ENCODE measurements around the gene ST14.

Gene ST14

DNA sequence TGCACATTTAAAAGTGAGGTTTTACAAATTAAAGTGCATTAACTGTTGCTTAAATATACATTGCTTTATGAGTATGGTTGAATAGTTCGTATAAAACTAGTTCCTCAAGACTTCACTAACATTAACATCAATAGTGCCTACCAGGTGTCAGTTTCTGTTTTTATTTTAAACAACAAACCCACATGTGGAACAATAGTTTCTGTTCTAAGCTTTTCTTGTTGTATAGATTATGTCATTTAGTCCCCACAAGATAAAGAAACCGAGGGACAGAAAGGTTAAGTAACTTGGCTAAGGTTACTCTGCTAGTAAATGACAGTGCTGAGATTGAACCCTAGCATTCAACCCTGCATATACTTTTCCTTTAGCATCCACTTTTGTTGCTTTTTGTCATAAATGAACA lies 41.4 kb upstream of the ST14 start:
- H3K4me3 ChIP-seq (ENCODE audit: low read depth, low read length) = no peak overlapping the region
- DNase-seq (ENCODE audit: low read depth) = no peak
- TF ChIP-seq, protein P1, sequence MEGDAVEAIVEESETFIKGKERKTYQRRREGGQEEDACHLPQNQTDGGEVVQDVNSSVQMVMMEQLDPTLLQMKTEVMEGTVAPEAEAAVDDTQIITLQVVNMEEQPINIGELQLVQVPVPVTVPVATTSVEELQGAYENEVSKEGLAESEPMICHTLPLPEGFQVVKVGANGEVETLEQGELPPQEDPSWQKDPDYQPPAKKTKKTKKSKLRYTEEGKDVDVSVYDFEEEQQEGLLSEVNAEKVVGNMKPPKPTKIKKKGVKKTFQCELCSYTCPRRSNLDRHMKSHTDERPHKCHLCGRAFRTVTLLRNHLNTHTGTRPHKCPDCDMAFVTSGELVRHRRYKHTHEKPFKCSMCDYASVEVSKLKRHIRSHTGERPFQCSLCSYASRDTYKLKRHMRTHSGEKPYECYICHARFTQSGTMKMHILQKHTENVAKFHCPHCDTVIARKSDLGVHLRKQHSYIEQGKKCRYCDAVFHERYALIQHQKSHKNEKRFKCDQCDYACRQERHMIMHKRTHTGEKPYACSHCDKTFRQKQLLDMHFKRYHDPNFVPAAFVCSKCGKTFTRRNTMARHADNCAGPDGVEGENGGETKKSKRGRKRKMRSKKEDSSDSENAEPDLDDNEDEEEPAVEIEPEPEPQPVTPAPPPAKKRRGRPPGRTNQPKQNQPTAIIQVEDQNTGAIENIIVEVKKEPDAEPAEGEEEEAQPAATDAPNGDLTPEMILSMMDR (conservative IDR thresholded peaks at IDR 0.05; ENCODE audit: low read depth, low read length) = no peak

- no peak overlapping the region for H3K4me3 ChIP-seq (ENCODE audit: low read depth, low read length)
- no peak for DNase-seq (ENCODE audit: low read depth)
- TF ChIP-seq, protein P1 (conservative IDR thresholded peaks at IDR 0.05; ENCODE audit: low read depth, low read length) = no peak
Measured at GRCh38 chr11:130118636-130119387, 40.8 kb upstream of the ST14 start.

DNA sequence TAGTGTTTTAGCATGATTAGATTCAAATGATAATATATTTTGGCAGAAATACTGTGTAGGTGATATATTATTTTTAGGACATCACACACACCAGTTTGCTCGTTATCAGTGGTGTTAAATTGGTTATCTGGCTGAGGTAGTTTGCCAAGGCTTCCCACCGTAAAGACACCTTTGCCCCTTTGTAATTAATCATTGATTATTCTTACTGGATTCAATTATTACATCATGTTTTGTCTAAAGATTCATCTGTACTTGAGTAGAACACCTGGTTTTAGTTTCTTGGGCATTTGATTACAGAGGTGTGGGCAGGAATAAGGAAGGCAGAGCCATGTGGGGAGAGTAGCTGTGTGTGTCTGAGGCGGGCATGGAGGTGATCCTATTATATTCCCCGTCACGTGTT lies 39.5 kb upstream of the ST14 start:
- TF ChIP-seq, protein P1 (conservative IDR thresholded peaks at IDR 0.05; ENCODE audit: low read depth, low read length) = no peak
- DNase-seq (ENCODE audit: low read depth) = no peak
- no peak overlapping the region for H3K4me3 ChIP-seq (ENCODE audit: low read depth, low read length)

DNA sequence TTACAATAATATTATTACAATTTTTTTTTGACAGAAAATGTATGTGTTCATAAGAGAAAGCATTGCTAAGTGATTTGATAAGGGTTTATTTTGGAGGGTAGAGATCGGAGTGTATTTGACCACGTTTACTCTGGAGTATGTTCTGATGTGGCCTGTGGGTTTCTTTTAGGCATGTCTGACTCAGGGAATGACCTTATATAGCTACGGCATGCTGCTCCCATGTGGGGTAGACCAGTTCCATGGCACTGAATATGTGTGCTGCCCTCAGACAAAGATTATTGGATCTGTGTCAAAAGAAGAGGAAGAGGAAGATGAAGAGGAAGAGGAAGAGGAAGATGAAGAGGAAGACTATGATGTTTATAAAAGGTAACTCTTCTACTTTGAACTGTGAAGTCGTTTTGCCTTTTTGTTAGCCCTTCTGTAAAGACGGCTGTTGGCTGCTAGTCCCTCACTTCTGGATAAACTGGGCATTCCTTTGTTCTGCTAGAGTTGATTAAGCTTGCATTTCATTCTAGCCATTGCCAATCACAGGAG lies 38.1 kb upstream of the ST14 start:
- peak; percentile 80 for DNase-seq (ENCODE audit: low read depth)
- TF ChIP-seq, protein P1 (conservative IDR thresholded peaks at IDR 0.05; ENCODE audit: low read depth, low read length) = no peak
- no peak overlapping the region for H3K4me3 ChIP-seq (ENCODE audit: low read depth, low read length)

- no peak overlapping the region for H3K4me3 ChIP-seq (ENCODE audit: low read depth, low read length)
- TF ChIP-seq, protein P1 (conservative IDR thresholded peaks at IDR 0.05; ENCODE audit: low read depth, low read length) = no peak
- peak; percentile 47 for DNase-seq (ENCODE audit: low read depth)
Measured at GRCh38 chr11:130122141-130122575, 37.4 kb upstream of the ST14 start.

DNA sequence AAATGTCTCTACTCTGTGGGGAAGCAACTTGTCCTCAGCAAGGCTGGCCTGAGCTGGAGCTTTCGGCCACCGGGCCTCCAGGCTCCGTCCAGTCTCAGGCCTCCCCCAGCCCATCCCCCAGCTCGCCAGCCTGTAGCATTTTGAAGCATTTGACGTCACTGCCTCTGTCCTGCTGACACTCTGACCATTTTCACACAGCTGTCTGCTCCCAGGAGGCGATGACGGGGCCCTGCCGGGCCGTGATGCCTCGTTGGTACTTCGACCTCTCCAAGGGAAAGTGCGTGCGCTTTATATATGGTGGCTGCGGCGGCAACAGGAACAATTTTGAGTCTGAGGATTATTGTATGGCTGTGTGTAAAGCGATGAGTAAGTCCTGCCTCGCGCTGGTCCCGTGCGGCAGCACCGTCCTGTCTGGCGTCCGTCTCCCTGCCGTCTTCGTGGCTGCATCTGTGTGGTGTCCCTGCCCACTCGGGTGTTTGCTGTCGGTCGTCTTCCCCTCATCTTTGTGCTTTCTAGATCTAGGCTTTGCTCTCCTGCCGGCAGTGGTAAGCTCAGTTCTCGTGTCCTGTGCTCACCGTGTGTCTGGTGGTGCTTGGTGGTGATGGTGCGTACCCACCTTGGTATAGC lies 36.1 kb upstream of the ST14 start:
- TF ChIP-seq, protein P1 (conservative IDR thresholded peaks at IDR 0.05; ENCODE audit: low read depth, low read length) = no peak
- no peak overlapping the region for H3K4me3 ChIP-seq (ENCODE audit: low read depth, low read length)
- DNase-seq (ENCODE audit: low read depth) = no peak

Data from choroid plexus epithelial cell (primary cell).